Lower leg skin (tissue), 4 donors: ENCODE data around the gene C11orf91. TPM values are rescaled to one million over a fixed set of nuclear protein-coding genes. Genes with fewer than 3 reads are reported as not detected.

ENCODE experiments used
- DNase-seq, 2 donors: peaks; one replicate each; pipeline ENCODE4 v3.0.0-alpha.2; 2019; ENCODE audit warnings: low spot score in 2 of 2
- H3K4me3 ChIP-seq: fragments of 200-600 bp; sonication (generic); 2 replicates; pipeline ENCODE4 v1.5.1; 2017; ENCODE audit warnings: mild to moderate bottlenecking, low read depth; ENCODE audit not compliant: poor library complexity, severe bottlenecking
- POLR2A ChIP-seq, 2 donors: fragments of 450-650 bp; IDR thresholded peaks; one replicate each; pipeline ENCODE4 v1.6.1; 2016 to 2017; ENCODE audit warnings: antibody characterized with exemption in 2 of 2, mild to moderate bottlenecking in 1 of 2, moderate library complexity in 1 of 2
- WGBS, 2 donors: methylation state at CpG; one replicate each; pipeline ENCODE4 v1.1.5; 2018; 5-methylcytosine and 5-hydroxymethylcytosine counted together
- intact Hi-C: fragments of 100-400 bp; cut with DNase I; formaldehyde crosslinking; loops from one replicate; pipeline ENCODE4 v1.15.0; 2023; ENCODE audit warnings: low total_unique reads
- total RNA-seq, 4 donors: library from RNA; depleted of rRNA; stranded (reverse); fragments of >200 nt; gene quantifications; one replicate each; pipeline ENCODE4 v1.1.0, GENCODE V29; 2016
- TF ChIP-seq, protein P1 (sequence below), 3 donors: fragments of 450-650 bp; IDR thresholded peaks; one replicate each; pipeline ENCODE4 v1.5.1; 2016; ENCODE audit warnings: antibody characterized with exemption in 3 of 3, mild to moderate bottlenecking in 3 of 3, moderate library complexity in 2 of 3

C11orf91 gene
- total RNA-seq, 4 donors from 2014 or later = 0.49 TPM; not detected in 3

- DNase-seq = no peak
- TF ChIP-seq, protein P1, sequence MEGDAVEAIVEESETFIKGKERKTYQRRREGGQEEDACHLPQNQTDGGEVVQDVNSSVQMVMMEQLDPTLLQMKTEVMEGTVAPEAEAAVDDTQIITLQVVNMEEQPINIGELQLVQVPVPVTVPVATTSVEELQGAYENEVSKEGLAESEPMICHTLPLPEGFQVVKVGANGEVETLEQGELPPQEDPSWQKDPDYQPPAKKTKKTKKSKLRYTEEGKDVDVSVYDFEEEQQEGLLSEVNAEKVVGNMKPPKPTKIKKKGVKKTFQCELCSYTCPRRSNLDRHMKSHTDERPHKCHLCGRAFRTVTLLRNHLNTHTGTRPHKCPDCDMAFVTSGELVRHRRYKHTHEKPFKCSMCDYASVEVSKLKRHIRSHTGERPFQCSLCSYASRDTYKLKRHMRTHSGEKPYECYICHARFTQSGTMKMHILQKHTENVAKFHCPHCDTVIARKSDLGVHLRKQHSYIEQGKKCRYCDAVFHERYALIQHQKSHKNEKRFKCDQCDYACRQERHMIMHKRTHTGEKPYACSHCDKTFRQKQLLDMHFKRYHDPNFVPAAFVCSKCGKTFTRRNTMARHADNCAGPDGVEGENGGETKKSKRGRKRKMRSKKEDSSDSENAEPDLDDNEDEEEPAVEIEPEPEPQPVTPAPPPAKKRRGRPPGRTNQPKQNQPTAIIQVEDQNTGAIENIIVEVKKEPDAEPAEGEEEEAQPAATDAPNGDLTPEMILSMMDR (IDR thresholded peaks at IDR 0.05) = no peak
- TF ChIP-seq POLR2A (IDR thresholded peaks at IDR 0.05) = no peak
- intact Hi-C loops = no loop called here
- H3K4me3 ChIP-seq = no peak overlapping the region
- 40 to 47% methylated on average over 3 of the region's 3 CpGs for WGBS, 2 donors
Measured at GRCh38 chr11:33737362-33737821, 36.8 kb upstream of the C11orf91 start.

DNA sequence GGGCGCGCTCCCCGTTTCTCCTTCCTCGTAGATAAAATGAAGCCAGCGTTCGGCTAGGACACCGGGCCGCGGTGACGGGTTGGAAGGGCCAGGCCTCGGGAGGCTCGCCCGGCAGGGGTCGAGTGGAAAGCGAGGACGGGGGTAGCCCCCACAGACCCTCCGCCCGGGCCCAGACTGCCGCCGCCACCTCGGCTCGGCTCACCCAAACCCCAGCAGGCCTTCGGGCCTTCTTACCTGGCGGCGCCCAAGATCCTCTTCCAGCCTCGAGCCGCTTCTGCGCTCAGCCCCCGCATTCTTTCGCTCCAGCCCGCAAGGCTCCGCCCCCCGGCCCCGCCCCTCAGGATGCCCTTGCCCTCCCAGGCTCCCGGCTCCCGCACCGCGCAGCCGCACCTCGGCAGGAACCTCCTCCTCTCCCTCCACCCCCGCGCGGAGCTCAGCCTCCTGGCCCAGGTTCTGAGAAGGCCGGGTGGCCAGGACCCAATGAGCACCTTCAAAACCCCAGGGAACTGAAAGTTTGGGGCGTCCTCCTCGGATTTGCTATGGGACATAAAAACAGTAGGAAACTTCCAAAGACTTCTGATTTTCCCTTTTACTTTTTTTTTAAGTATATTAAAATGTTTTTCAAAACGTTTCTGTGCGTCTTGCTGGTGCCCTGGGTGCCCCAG lies 35.7 kb upstream of the C11orf91 start, which contains the start of gene CD59:
Gene CD59 (minus strand): TSS at position 276 of the 665 bp plus-strand sequence. CDS start 13,978 bp downstream, outside the sequence.
- H3K4me3 ChIP-seq = peak within 1 kb of the TSS; percentile 90
- TF ChIP-seq, protein P1 (IDR thresholded peaks at IDR 0.05) = no peak
- TF ChIP-seq POLR2A (IDR thresholded peaks at IDR 0.05) = peak in 1 of 2 donors; percentile 82
- peak; percentile 96 to 99 for DNase-seq
- intact Hi-C loops = no loop called here
- 1 to 2% methylated on average over 29 to 48 of the region's 48 CpGs for WGBS, 2 donors

GRCh38 chr11:33735271-33736147 lies 34.9 kb upstream of the C11orf91 start:
- intact Hi-C loops = no loop called here
- peak overlapping the region; percentile 90 for H3K4me3 ChIP-seq
- TF ChIP-seq POLR2A (IDR thresholded peaks at IDR 0.05) = no peak
- TF ChIP-seq, protein P1 (IDR thresholded peaks at IDR 0.05) = no peak
- peak in 1 of 2 donors; percentile 90 for DNase-seq
- WGBS, 2 donors = 1 to 2% methylated on average over 53 of the region's 53 CpGs

GRCh38 chr11:33734441-33735270 lies 34.0 kb upstream of the C11orf91 start:
- intact Hi-C loops = no loop called here
- WGBS, 2 donors = 7 to 9% methylated on average over 15 of the region's 15 CpGs
- DNase-seq = no peak
- TF ChIP-seq POLR2A (IDR thresholded peaks at IDR 0.05) = no peak
- TF ChIP-seq, protein P1 (IDR thresholded peaks at IDR 0.05) = no peak
- peak overlapping the region; percentile 90 for H3K4me3 ChIP-seq

GRCh38 chr11:33733980-33734379 lies 33.4 kb upstream of the C11orf91 start:
- intact Hi-C loops = no loop called here
- no peak overlapping the region for H3K4me3 ChIP-seq
- 39 to 43% methylated on average over 7 of the region's 7 CpGs for WGBS, 2 donors
- TF ChIP-seq POLR2A (IDR thresholded peaks at IDR 0.05) = no peak
- TF ChIP-seq, protein P1 (IDR thresholded peaks at IDR 0.05) = no peak
- no peak for DNase-seq
